Keratinocyte (primary cell): ENCODE data around the gene FNDC3B. TPM values are rescaled to one million over a fixed set of nuclear protein-coding genes. Genes with fewer than 3 reads are reported as not detected.

Experiments
- DNase-seq: peaks from one replicate; pipeline ENCODE4 v3.0.0-alpha.2; 2011; ENCODE audit warnings: low read depth, missing footprints, low spot score
- FAIRE-seq: peaks from 2 replicates; lab custom pipeline; 2011; peaks lifted over from hg19 to GRCh38; lab: Jason Lieb, UNC
- H2AFZ ChIP-seq: 2 replicates; pipeline ENCODE4 v1.6.0; 2012; ENCODE audit warnings: low read length, control low read depth, inconsistent platforms; ENCODE audit not compliant: control insufficient read depth
- H3K27ac ChIP-seq: 2 replicates; pipeline ENCODE4 v1.5.1; 2011; ENCODE audit warnings: low read length; ENCODE audit not compliant: control insufficient read depth, insufficient read depth
- H3K27me3 ChIP-seq: 3 replicates; pipeline ENCODE4 v1.6.0; 2011; ENCODE audit warnings: low read length; ENCODE audit not compliant: control insufficient read depth, insufficient read depth; ENCODE audit errors: extremely low read depth
- H3K36me3 ChIP-seq, 2 experiments: 2 replicates in 1 of 2; 3 replicates in 1 of 2; pipeline ENCODE4 v1.5.1; 2011; ENCODE audit warnings: low read length in 2 of 2, mild to moderate bottlenecking in 1 of 2; ENCODE audit not compliant: control insufficient read depth in 2 of 2, insufficient read depth in 2 of 2; ENCODE audit errors: extremely low read depth in 1 of 2
- H3K4me1 ChIP-seq: 3 replicates; pipeline ENCODE4 v1.5.1; 2011; ENCODE audit warnings: low read length; ENCODE audit not compliant: control insufficient read depth, insufficient read depth; ENCODE audit errors: extremely low read depth
- H3K4me2 ChIP-seq: 3 replicates; pipeline ENCODE4 v1.6.0; 2011; ENCODE audit warnings: low read depth, low read length; ENCODE audit not compliant: control insufficient read depth, insufficient read depth; ENCODE audit errors: extremely low read depth
- H3K4me3 ChIP-seq, 3 experiments: fragments of 200-600 bp in 1 of 3; sonication (generic) in 1 of 3; 2 replicates in 2 of 3; 3 replicates in 1 of 3; pipeline ENCODE4 v1.5.1; 2011 to 2016; ENCODE audit warnings: low read length in 3 of 3, mild to moderate bottlenecking in 3 of 3, control low read depth in 2 of 3, inconsistent platforms in 1 of 3, low read depth in 1 of 3, mixed read lengths in 1 of 3, mixed run types in 1 of 3, moderate library complexity in 1 of 3; ENCODE audit not compliant: control insufficient read depth in 2 of 3, insufficient read depth in 2 of 3; ENCODE audit errors: extremely low read depth in 1 of 3
- H3K79me2 ChIP-seq: 2 replicates; pipeline ENCODE4 v1.6.0; 2012; ENCODE audit warnings: low read length; ENCODE audit not compliant: control insufficient read depth, insufficient read depth
- H3K9ac ChIP-seq: 3 replicates; pipeline ENCODE4 v1.6.0; 2011; ENCODE audit warnings: low read length; ENCODE audit not compliant: control insufficient read depth, insufficient read depth; ENCODE audit errors: extremely low read depth
- H3K9me1 ChIP-seq: 3 replicates; pipeline ENCODE4 v1.6.0; 2011; ENCODE audit warnings: low read length; ENCODE audit not compliant: control insufficient read depth, insufficient read depth; ENCODE audit errors: extremely low read depth
- H3K9me3 ChIP-seq: 2 replicates; pipeline ENCODE4 v1.5.1; 2012; ENCODE audit warnings: low read depth, low read length; ENCODE audit not compliant: control insufficient read depth
- H4K20me1 ChIP-seq: 3 replicates; pipeline ENCODE4 v1.6.0; 2011; ENCODE audit warnings: low read length; ENCODE audit not compliant: control insufficient read depth, insufficient read depth; ENCODE audit errors: extremely low read depth
- EZH2 ChIP-seq: IDR thresholded peaks from one replicate; pipeline ENCODE4 v1.6.1; 2012; ENCODE audit warnings: inconsistent platforms, mild to moderate bottlenecking, low read length, moderate library complexity
- dilution Hi-C: fragments of 300-500 bp; cut with MboI; formaldehyde crosslinking; loops from one replicate; pipeline ENCODE4 v1.7.0; 2020; ENCODE audit warnings: low sequenced_read_pairs; ENCODE audit not compliant: extremely low pct_ligation_motif_present
- polyA plus RNA-seq, 5 experiments: library from polyadenylated mRNA; depleted of rRNA in 3 of 5; stranded (reverse) in 3 of 5; stranded (forward) in 1 of 5; unstranded in 1 of 5; fragments of >200 nt; gene quantifications; 1 replicate in 1 of 5; 2 replicates in 3 of 5; 3 replicates in 1 of 5; pipeline versions ENCODE4 v1.2.1 to v1.2.3, GENCODE V29; 2011 to 2012; ENCODE audit warnings: missing spikeins in 2 of 5, low read depth in 1 of 5, low replicate concordance in 1 of 5
- TF ChIP-seq, protein P1 (sequence below), 3 experiments: IDR thresholded peaks in 1 of 3; conservative IDR thresholded peaks in 1 of 3; optimal IDR thresholded peaks in 1 of 3; 2 replicates in 2 of 3; 3 replicates in 1 of 3; pipeline versions ENCODE3 to v1.5.1; 2011; ENCODE audit warnings: low read length in 3 of 3, mild to moderate bottlenecking in 3 of 3, moderate library complexity in 2 of 3, control low read depth in 1 of 3, inconsistent platforms in 1 of 3; ENCODE audit not compliant: insufficient read depth in 2 of 3; ENCODE audit errors: extremely low read depth in 1 of 3

FNDC3B gene
- polyA plus RNA-seq, 1 donor (not counting 4 experiments of a cell fraction or from before 2014, with no cell fraction given) = 31.4 TPM

- H3K36me3 ChIP-seq = peaks cover 4% of the 10 kb centered on the region in 2 experiments
- dilution Hi-C loops = no loop called here
- no peak overlapping the region for H3K4me2 ChIP-seq
- peaks cover 8% of the 10 kb centered on the region for H4K20me1 ChIP-seq
- no peak overlapping the region for H3K4me3 ChIP-seq
- no peaks in the 10 kb centered on the region for H3K4me1 ChIP-seq
- FAIRE-seq (no peak), DNase-seq (no peak)
- H3K9me3 ChIP-seq = no peaks in the 10 kb centered on the region
- no peak overlapping the region for H2AFZ ChIP-seq
- no peak overlapping the region for H3K27ac ChIP-seq
- no peak overlapping the region for H3K9ac ChIP-seq
- TF ChIP-seq EZH2 = no peak
- TF ChIP-seq, protein P1, sequence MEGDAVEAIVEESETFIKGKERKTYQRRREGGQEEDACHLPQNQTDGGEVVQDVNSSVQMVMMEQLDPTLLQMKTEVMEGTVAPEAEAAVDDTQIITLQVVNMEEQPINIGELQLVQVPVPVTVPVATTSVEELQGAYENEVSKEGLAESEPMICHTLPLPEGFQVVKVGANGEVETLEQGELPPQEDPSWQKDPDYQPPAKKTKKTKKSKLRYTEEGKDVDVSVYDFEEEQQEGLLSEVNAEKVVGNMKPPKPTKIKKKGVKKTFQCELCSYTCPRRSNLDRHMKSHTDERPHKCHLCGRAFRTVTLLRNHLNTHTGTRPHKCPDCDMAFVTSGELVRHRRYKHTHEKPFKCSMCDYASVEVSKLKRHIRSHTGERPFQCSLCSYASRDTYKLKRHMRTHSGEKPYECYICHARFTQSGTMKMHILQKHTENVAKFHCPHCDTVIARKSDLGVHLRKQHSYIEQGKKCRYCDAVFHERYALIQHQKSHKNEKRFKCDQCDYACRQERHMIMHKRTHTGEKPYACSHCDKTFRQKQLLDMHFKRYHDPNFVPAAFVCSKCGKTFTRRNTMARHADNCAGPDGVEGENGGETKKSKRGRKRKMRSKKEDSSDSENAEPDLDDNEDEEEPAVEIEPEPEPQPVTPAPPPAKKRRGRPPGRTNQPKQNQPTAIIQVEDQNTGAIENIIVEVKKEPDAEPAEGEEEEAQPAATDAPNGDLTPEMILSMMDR (optimal IDR thresholded peaks at IDR 0.05 in 1 of 3, IDR thresholded peaks at IDR 0.05 in 1 of 3, conservative IDR thresholded peaks at IDR 0.05 in 1 of 3; ENCODE audit: extremely low read depth in 1 of 3, insufficient read depth in 2 of 3, low read length in 3 of 3) = no peak
- no peaks in the 10 kb centered on the region for H3K27me3 ChIP-seq
- H3K9me1 ChIP-seq = no peaks in the 10 kb centered on the region
- peaks cover 96% of the 10 kb centered on the region for H3K79me2 ChIP-seq
These were observed 31.4 kb downstream of the FNDC3B start for GRCh38 chr3:172070802-172071201.

GRCh38 chr3:172071780-172072330 lies 32.5 kb downstream of the FNDC3B start:
- H4K20me1 ChIP-seq = peaks cover 8% of the 10 kb centered on the region
- H2AFZ ChIP-seq = no peak overlapping the region
- peaks cover 3 to 4% of the 10 kb centered on the region in 2 experiments for H3K36me3 ChIP-seq
- H3K4me2 ChIP-seq = no peak overlapping the region
- dilution Hi-C loops = no loop called here
- no peaks in the 10 kb centered on the region for H3K27me3 ChIP-seq
- no peak overlapping the region for H3K4me3 ChIP-seq
- H3K4me1 ChIP-seq = no peaks in the 10 kb centered on the region
- H3K9me1 ChIP-seq = no peaks in the 10 kb centered on the region
- TF ChIP-seq, protein P1 (optimal IDR thresholded peaks at IDR 0.05 in 1 of 3, IDR thresholded peaks at IDR 0.05 in 1 of 3, conservative IDR thresholded peaks at IDR 0.05 in 1 of 3; ENCODE audit: extremely low read depth in 1 of 3, insufficient read depth in 2 of 3, low read length in 3 of 3) = no peak
- no peak for TF ChIP-seq EZH2
- peaks cover 95% of the 10 kb centered on the region for H3K79me2 ChIP-seq
- no peak overlapping the region for H3K27ac ChIP-seq
- H3K9me3 ChIP-seq = no peaks in the 10 kb centered on the region
- DNase-seq (no peak), FAIRE-seq (no peak)
- H3K9ac ChIP-seq = no peak overlapping the region
